GM12864 (cell line): ENCODE measurements around the gene IL22RA1.

Source experiments
- DNase-seq: peaks from one replicate; pipeline ENCODE4 v3.0.0-alpha.2; 2011; ENCODE audit warnings: low read depth
- H3K4me3 ChIP-seq: 2 replicates; pipeline ENCODE4 v1.5.1; 2011; ENCODE audit warnings: mild to moderate bottlenecking, low read depth, low read length, control low read depth
- TF ChIP-seq, protein P1 (sequence below): IDR thresholded peaks from 2 replicates; pipeline ENCODE4 v1.5.1; 2011; ENCODE audit warnings: low read depth, mild to moderate bottlenecking, moderate library complexity, low read length, control low read depth, inconsistent platforms; ENCODE audit errors: missing control alignments

Gene IL22RA1

DNA sequence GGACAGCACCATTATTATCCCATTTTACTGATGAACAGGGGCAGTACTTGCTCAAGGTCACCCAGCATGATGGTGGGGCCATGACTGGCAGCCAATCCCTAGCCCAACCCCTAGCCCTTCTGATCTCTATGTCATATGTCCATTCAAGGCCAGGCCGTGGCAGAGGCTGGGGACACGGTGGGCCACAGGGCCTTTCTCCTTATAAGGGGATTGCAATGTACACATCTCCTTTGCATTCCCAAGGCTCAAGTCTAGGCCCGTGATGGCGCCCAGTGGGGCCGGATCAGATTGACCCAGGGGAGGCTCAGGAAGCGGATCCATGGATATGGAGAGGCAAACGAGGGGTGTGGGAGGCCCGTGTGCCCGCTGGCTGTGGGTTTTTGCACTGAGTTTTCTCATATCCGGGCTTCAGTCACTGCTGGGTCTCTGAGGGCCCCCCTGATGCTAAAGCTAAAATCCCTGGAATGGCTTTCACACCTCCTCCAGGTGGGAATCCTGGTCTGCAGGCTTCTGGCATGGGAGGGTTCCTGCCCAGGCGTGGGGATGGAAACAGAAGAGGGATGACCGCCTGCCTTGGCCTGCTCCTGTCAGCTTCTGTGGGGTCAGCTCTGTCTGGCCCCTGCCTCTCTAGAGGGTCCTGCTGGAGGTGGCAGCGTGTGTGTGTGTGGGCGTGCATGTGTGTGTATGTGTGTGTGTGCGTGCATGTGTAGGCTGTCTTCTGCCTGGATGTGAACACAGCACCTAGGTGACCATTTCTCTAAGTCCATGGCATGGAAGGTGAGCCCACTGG, 33.1 kb downstream of the IL22RA1 start:
- TF ChIP-seq, protein P1, sequence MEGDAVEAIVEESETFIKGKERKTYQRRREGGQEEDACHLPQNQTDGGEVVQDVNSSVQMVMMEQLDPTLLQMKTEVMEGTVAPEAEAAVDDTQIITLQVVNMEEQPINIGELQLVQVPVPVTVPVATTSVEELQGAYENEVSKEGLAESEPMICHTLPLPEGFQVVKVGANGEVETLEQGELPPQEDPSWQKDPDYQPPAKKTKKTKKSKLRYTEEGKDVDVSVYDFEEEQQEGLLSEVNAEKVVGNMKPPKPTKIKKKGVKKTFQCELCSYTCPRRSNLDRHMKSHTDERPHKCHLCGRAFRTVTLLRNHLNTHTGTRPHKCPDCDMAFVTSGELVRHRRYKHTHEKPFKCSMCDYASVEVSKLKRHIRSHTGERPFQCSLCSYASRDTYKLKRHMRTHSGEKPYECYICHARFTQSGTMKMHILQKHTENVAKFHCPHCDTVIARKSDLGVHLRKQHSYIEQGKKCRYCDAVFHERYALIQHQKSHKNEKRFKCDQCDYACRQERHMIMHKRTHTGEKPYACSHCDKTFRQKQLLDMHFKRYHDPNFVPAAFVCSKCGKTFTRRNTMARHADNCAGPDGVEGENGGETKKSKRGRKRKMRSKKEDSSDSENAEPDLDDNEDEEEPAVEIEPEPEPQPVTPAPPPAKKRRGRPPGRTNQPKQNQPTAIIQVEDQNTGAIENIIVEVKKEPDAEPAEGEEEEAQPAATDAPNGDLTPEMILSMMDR: no peak
- H3K4me3 ChIP-seq: no peak overlapping the region
- no peak for DNase-seq

- H3K4me3 ChIP-seq: no peak overlapping the region
- DNase-seq: no peak
- TF ChIP-seq, protein P1: no peak
Measured at GRCh38 chr1:24109166-24109483, 33.8 kb downstream of the IL22RA1 start.

- TF ChIP-seq, protein P1: no peak
- H3K4me3 ChIP-seq: no peak overlapping the region
- DNase-seq: no peak
Measured at GRCh38 chr1:24108334-24109165, 34.4 kb downstream of the IL22RA1 start.

DNA sequence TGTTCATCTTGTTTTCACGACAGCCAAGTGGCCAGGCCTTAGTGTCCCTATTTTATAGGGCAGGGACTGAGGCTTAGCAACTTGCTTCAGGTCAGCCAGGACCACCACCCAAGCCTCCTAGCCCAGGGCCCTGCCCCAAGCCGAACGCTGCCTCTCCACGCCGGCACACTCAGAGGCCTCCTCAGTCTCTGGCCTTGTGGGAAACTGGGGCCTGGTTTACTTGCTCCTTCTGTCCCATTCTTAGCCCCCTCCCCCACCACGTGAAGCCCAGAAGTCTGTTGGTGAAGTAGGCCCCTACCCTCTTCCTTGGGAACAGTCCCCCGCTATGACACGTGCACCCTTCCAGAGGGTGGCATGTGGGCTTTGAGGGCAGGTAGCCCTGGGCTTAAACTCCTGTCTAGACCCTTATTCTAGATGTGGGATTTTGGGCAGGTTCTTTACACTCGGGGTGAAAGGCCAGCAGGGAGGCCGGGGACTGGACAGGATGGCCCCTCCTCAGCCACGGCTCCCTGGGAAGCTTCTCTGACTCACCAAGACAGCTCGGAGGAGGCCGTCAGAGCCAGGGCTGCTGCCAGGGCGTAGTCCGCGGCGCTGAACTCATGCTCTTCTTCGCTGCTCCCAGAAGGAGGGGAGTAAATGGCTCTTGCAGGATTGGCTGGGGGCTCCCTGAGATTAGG, 35.3 kb downstream of the IL22RA1 start:
- no peak overlapping the region for H3K4me3 ChIP-seq
- TF ChIP-seq, protein P1: no peak
- DNase-seq: no peak

DNA sequence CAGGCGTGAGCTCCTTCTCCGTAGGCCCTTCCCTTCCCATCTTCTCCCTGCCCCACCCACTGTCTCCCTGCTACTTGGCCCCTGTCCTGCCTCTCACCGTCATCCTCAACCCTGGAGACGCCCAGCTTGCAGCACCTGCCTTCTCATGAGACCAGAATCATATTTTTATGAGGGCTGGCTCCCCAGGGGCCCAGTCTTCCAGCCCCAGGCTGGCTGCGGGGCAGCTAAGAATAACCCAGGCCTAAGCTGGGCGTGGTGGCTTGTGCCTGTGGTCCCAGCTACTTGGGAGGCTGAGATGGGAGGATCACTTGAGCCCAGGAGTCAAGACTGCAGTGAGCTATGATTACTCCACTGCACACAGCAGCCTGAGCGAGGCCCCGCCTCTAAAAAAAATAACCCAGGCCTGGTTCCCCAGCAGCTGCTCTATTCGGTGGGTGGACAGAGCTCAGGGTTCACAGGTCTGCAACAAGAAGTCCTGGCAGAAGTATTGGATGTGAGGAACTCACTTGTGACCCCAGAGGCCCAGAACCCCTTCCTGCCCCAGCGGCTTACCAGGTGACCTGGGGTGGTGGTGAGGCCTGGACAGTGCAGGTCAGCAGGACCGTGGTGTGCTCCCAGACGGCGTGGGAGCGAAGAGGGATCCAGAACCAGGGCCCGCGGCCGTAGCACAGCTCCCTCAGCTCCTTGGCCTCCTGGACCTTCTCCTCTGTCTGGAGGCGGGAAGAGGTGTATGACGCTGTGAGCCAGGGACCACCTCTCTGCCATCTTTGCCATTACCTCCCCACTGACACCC, 37.4 kb downstream of the IL22RA1 start:
- H3K4me3 ChIP-seq: no peak overlapping the region
- DNase-seq: no peak
- TF ChIP-seq, protein P1: no peak

DNA sequence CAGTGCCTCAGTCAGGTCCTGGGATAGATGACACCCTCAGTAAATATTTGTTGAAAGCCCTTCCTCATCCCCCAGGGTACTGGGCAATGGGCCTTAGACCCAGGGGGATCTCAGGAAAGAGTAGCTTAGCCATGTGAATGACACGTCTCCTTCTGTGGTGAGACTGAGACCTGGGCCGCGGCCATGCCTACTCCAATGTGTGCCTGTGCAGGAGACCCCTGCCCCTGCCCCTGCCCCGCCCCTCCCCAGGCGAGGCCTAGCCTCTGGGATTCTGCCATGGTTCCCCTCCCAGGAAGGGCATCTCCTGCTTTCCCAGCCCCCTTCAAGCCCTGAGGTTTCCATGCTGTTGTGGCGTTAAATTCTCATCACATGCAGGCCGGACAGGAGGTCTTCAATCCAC, 38.1 kb downstream of the IL22RA1 start:
- TF ChIP-seq, protein P1: no peak
- no peak overlapping the region for H3K4me3 ChIP-seq
- no peak for DNase-seq
